GM11168 (cell line): ENCODE measurements around the gene CCDC187.

Experiments used
- in situ Hi-C: fragments of 300-500 bp; cut with MboI; formaldehyde crosslinking; loops from one replicate; pipeline ENCODE4 v1.12.0; 2022; ENCODE audit warnings: low sequenced_read_pairs; ENCODE audit not compliant: unreplicated experiment

Gene CCDC187

GRCh38 chr9:136300866-136301265 lies 3.0 kb downstream of the CCDC187 start:
- in situ Hi-C loops: no loop called here

GRCh38 chr9:136300016-136300545 lies 3.8 kb downstream of the CCDC187 start:
- in situ Hi-C loops: no loop called here

DNA sequence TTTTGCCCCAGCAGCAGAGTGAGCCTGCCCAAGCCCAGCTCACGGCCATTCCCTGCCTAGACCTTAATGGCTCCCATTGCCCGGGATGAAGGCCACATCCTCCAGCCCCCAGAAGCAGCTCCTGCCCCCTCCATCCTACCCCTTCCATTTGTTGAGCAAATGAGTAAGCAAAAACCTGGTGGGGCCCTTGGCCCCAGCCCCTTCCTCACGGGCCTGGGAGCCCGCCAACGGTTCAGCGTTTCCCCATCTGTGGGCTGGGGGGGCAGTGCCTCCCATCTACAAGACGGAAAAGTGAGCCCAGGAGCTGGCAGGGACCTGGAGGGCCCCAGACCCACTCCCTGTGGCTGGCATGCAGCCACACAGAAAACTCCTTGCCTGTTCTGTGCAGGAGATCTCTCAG lies 4.4 kb downstream of the CCDC187 start:
- in situ Hi-C loops: no loop called here

DNA sequence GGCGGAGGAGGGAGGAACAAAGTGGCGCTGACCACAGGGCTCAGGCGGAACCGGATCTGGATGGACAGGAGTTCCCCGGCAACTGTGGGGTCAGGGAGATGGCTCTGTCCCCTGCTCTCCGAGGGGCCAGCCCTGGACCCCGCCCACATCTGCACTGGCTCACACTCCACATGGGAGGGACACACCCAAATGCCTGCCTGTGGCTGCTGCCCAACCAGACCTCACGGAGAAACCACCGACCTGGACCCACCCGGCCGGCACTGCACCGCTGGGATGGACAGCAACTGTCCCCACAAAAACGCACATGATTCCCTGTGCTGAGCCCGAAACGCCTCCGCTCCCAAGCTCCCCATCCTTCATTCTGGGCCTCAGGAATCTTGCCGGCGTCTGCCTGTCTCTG lies 4.8 kb downstream of the CCDC187 start:
- in situ Hi-C loops: no loop called here

- in situ Hi-C loops: no loop called here
Measured at GRCh38 chr9:136297766-136298735, 5.8 kb downstream of the CCDC187 start.

DNA sequence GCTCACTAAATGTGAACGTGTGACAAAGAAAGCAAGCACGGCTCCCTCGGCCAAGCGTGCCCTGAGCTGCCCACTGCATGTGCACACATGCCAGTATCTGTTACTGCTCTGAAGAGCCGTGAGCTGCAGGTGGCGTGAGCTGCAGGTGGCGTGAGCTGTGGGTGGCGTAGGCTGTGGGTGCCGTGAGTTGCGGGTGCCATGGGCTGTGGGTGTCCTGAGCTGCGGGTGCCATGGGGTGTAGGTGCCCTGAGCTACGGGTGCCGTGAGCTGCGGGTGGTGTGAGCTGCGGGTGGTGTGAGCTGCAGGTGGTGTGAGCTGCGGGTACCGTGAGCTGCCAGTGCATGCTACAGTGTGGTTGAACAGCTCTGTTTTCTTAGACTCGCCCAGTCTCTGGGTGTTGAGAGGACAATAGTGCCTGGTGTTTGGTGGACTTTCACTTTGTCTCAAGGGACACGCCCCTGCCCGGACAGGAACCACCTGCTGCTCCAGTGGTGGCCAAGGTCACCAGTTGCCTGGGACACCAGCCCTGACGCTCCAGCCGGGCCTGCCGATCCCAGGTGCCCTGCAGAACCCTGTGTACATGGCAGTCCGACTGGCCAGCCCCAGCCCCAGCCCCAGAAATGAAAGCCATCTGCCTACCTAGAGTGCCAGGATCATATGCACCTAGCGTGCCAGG lies 6.7 kb downstream of the CCDC187 start:
- in situ Hi-C loops: no loop called here

GRCh38 chr9:136296434-136297015 lies 7.4 kb downstream of the CCDC187 start:
- in situ Hi-C loops: no loop called here

- in situ Hi-C loops: no loop called here
Measured at GRCh38 chr9:136295542-136296433, 8.1 kb downstream of the CCDC187 start.

- in situ Hi-C loops: no loop called here
Measured at GRCh38 chr9:136295055-136295454, 8.8 kb downstream of the CCDC187 start.

- in situ Hi-C loops: no loop called here
Measured at GRCh38 chr9:136294437-136294836, 9.5 kb downstream of the CCDC187 start.

- in situ Hi-C loops: no loop called here
Measured at GRCh38 chr9:136293476-136294077, 10.3 kb downstream of the CCDC187 start.

GRCh38 chr9:136292591-136293448 lies 11.1 kb downstream of the CCDC187 start:
- in situ Hi-C loops: no loop called here

DNA sequence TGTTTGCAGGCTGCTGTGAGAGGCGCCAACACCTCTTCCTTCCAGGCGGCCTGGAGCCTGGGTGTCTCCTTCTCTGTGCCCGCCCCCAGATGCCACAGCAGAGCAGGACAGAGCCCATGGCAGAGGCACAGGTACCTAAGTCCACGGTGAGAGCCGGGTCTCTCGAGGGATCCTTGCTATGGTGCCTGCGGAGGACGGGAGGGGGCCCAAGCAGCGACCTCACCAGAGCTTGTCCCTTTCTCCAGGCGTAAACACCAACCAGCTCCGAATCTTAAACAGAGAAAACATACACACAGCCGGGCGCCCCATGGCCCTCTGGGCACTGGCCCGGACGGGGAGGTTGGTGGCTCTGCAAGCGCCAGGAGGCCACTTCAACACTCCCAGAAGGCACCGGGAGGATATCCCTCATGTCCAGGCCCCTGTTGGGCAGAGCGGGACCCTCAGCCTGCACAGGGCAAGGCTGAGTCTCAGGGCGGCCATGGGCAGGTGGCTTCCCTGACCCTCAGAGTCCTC lies 11.8 kb downstream of the CCDC187 start:
- in situ Hi-C loops: no loop called here

- in situ Hi-C loops: no loop called here
Measured at GRCh38 chr9:136291306-136292025, 12.4 kb downstream of the CCDC187 start.

DNA sequence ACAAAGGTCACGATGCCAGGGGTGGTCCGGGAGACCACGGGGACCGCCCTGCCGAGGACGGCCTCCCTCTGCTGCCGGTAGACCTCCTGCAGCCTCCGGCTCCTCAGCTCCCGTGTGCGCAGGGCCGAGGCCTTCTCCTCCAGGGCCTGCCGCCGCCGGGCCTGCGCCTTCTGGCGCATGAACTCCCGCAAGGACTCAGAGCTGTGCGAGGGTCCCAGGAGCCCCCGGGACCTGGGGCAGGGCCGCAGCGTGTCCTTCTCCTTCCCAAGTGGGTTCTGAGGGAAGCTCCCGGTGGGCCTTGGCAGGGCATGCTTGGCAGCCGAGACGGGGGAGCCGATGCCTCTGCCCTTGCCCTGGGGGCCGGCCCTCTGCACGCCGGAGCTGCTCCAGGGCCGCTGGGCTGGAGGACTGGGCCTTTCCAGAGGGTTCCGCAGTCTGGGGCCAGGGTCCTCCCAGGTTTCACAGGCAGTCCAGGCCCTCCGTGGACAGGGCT lies 13.3 kb downstream of the CCDC187 start:
- in situ Hi-C loops: no loop called here

DNA sequence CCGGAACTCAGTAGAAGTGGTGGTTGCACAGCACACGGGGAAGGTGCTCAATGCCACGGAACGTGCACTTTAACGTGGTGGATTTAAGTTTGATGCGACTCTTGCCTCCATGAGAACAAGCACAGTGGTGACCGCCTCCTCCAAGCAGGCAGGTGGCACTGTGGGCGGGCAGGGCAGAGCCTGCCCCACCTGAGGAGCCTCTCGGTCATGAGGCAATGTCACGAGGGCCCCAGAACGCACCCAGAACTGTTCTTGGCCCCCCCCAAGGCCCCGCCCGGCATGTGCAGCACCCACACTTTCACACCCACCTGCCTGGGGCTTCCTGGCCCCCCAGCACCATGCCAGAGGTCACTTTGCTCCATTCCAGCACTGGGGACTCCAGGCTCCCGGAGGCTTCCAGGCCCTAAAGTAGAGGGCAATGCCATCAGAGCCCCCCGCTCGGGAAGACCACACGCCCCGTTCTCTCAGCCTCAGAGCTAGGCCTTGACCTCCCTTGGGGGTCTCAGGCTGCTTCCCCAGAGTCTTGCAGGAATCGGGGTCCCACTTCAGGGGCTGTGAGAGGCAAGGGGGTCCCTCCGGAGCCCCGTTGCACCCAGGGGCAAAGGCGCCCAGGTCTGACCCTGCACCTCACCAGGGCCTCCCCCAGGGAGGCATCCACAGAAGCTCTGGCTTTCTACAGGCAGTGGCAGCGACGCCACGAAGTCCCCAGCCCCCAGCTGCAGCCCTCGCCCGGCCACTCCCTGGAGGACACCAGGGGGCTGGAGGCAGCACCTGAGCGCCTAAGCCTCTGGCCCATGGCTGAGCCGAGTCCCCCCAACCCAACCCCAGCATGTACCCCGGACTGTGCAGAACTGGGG lies 14.0 kb downstream of the CCDC187 start:
- in situ Hi-C loops: loop anchor here (10.0 kb wide), 1 partner anchor 115 kb away; no protein-coding TSS in a partner anchor
